GM12873 (cell line): ENCODE data around the gene CHORDC1.

Source experiments
- CTCF ChIP-seq: IDR thresholded peaks from 2 replicates; pipeline ENCODE4 v1.5.1; 2012; ENCODE audit warnings: low read depth, mild to moderate bottlenecking, moderate library complexity, low read length, control low read depth; ENCODE audit not compliant: insufficient read depth; ENCODE audit errors: missing control alignments

The CHORDC1 gene

GRCh38 chr11:90222459-90223247 is at the start of gene CHORDC1:
Gene CHORDC1 (minus strand): TSS chr11:90223049. CDS start chr11:90222954, 95 bp downstream.
- no peak for TF ChIP-seq CTCF

GRCh38 chr11:90257158-90257525 is 34.3 kb upstream of the CHORDC1 start:
- no peak for TF ChIP-seq CTCF

GRCh38 chr11:90256404-90257157 is 33.7 kb upstream of the CHORDC1 start:
- TF ChIP-seq CTCF: no peak

GRCh38 chr11:90254065-90254464 is 31.2 kb upstream of the CHORDC1 start:
- no peak for TF ChIP-seq CTCF

- no peak for TF ChIP-seq CTCF
Observed at GRCh38 chr11:90252053-90252452, 29.2 kb upstream of the CHORDC1 start.

- no peak for TF ChIP-seq CTCF
Observed at GRCh38 chr11:90251599-90251998, 28.8 kb upstream of the CHORDC1 start.

- TF ChIP-seq CTCF: no peak
Observed at GRCh38 chr11:90250970-90251369, 28.1 kb upstream of the CHORDC1 start.
